22Rv1 (cell line): ENCODE measurements around the gene HOXD3.

ENCODE experiments used
- H3K27ac ChIP-seq: fragments of 450-650 bp; 2 replicates; pipeline ENCODE4 v1.5.1; 2017
- ZFX ChIP-seq: fragments of 450-650 bp; IDR thresholded peaks from 2 replicates; pipeline ENCODE4 v1.6.1; 2017; ENCODE audit warnings: antibody characterized with exemption, borderline replicate concordance
- TF ChIP-seq, protein P1 (sequence below): fragments of 450-650 bp; IDR thresholded peaks from 2 replicates; pipeline ENCODE4 v1.5.1; 2017; ENCODE audit warnings: mild to moderate bottlenecking

HOXD3 gene

GRCh38 chr2:176182671-176183070, 25.6 kb downstream of the HOXD3 start:
- TF ChIP-seq, protein P1, sequence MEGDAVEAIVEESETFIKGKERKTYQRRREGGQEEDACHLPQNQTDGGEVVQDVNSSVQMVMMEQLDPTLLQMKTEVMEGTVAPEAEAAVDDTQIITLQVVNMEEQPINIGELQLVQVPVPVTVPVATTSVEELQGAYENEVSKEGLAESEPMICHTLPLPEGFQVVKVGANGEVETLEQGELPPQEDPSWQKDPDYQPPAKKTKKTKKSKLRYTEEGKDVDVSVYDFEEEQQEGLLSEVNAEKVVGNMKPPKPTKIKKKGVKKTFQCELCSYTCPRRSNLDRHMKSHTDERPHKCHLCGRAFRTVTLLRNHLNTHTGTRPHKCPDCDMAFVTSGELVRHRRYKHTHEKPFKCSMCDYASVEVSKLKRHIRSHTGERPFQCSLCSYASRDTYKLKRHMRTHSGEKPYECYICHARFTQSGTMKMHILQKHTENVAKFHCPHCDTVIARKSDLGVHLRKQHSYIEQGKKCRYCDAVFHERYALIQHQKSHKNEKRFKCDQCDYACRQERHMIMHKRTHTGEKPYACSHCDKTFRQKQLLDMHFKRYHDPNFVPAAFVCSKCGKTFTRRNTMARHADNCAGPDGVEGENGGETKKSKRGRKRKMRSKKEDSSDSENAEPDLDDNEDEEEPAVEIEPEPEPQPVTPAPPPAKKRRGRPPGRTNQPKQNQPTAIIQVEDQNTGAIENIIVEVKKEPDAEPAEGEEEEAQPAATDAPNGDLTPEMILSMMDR: no peak
- no peak for TF ChIP-seq ZFX
- no peak overlapping the region for H3K27ac ChIP-seq

GRCh38 chr2:176184749-176185148, 27.6 kb downstream of the HOXD3 start:
- TF ChIP-seq, protein P1: no peak
- H3K27ac ChIP-seq: no peak overlapping the region

DNA sequence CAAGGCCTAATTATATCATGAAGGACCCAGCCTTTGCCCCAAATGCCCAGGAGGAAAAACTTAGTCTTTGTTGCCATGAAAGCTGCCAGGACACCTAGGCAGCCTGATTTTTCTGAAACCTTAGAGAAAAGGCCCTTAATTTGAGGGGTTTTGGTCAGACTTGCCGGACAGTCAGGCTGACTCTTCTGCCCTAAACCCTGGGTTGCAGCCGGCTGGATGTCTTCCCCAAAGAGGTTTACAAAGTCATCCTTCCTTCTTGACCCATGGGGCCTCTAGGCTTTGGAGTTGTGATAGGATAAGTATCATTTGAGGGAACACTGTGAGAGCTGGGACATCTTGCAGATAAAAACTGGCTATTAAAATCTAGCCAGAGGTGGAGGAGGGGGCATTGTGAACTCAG, 28.9 kb downstream of the HOXD3 start:
- no peak for TF ChIP-seq ZFX
- TF ChIP-seq, protein P1: no peak

GRCh38 chr2:176187200-176187898, 30.2 kb downstream of the HOXD3 start:
- H3K27ac ChIP-seq: no peak overlapping the region
- TF ChIP-seq, protein P1: no peak
- TF ChIP-seq ZFX: no peak

More for the DNA sequence above, 28.9 kb downstream of the HOXD3 start:
- no peak overlapping the region for H3K27ac ChIP-seq

- TF ChIP-seq ZFX: no peak
- TF ChIP-seq, protein P1: no peak
- H3K27ac ChIP-seq: no peak within 1 kb of the TSS
Observed at GRCh38 chr2:176187899-176188773, 31.0 kb downstream of the HOXD3 start, which contains the start of gene HOXD1. Gene HOXD1 (plus strand): TSS chr2:176188668. CDS start chr2:176188802, 134 bp downstream.

- no peak overlapping the region for H3K27ac ChIP-seq
Observed at GRCh38 chr2:176188774-176189680, 31.9 kb downstream of the HOXD3 start.

More at GRCh38 chr2:176188774-176189680, 31.9 kb downstream of the HOXD3 start:
- TF ChIP-seq, protein P1: no peak
- TF ChIP-seq ZFX: no peak
